ENCODE data around the gene GALNT14. TPM values are rescaled to one million over a fixed set of nuclear protein-coding genes. Genes with fewer than 3 reads are reported as not detected.

GALNT14 gene
- total and polyA plus RNA-seq, 10 of the 15 experiments (the other 5 are each of a cell fraction or from before 2014, with no cell fraction given): 3.7 to 17.8 (median 6.0) TPM

DNA sequence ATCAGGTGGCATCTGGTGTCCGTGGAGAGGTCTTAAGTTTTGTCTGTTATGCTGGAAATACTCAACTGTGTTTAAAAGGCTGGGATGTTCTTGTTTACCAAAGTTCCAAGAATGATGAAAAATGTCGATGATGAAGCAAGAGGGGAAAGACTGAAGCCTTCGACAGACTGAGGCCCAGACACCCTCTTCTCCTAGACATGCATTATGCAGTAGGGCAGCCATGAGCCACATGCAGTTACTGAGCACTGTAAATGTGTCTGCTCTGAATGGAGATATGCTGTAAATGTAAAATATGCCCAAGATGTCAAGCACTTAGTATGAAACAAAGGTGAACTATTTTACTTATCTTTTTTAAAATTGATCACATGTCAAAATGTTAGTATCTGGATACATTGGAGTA is 163.1 kb downstream of the GALNT14 start:
- POLR2A ChIA-PET: no interaction called here
- intact Hi-C loops (cut with micrococcal nuclease; ENCODE audit: unreplicated experiment) (no loop called here), in situ Hi-C loops (cut with MboI) (no loop called here)
- Histone ChIP-seq H3K4me3 (no peak overlapping the region), H4K20me1 (ENCODE audit: control insufficient read depth, insufficient read depth) (no peaks in the 10 kb centered on the region), H3K9me3 (replicated peaks; ENCODE audit: control insufficient read depth, insufficient read depth, low read length) (no peaks in the 10 kb centered on the region), H3K36me3 (ENCODE audit: control insufficient read depth in 2 of 2, insufficient read depth in 2 of 2, low read length in 1 of 2) (no peaks in the 10 kb centered on the region), H3K27me3 (replicated peaks in 1 of 2; ENCODE audit: control insufficient read depth in 2 of 2, insufficient read depth in 2 of 2, low read length in 1 of 2) (no peaks in the 10 kb centered on the region), H3K79me2 (ENCODE audit: control insufficient read depth, insufficient read depth, low read length) (no peaks in the 10 kb centered on the region), H3K27ac (ENCODE audit: control insufficient read depth, insufficient read depth) (no peak overlapping the region), H2AFZ (ENCODE audit: control insufficient read depth, low read depth, low read length) (no peak overlapping the region), H3K9ac (ENCODE audit: control insufficient read depth, insufficient read depth, low read length) (no peak overlapping the region), H3K4me2 (ENCODE audit: control insufficient read depth, insufficient read depth) (no peak overlapping the region), H3K4me1 (ENCODE audit: control insufficient read depth, insufficient read depth, low read length) (no peaks in the 10 kb centered on the region)
- no peak for DNase-seq (ENCODE audit: low read depth, low spot score)
- no peak for ATAC-seq
- RAD21 ChIA-PET (ENCODE audit: unreplicated experiment): no interaction called here
- CTCF ChIA-PET: no interaction called here
- BruUV-seq (replicated peaks): no TSS peak
- SMC1A ChIA-PET (ENCODE audit: uncharacterized antibody, unreplicated experiment): interaction anchor here (0.7 kb wide), 1 partner anchor 21 kb away, joined by 3 read pairs; no protein-coding TSS in a partner anchor
- no peak for FAIRE-seq
- WGBS (ENCODE audit: insufficient coverage, insufficient replicate concordance, low lambda C conversion rate, missing lambda C conversion rate): 0% methylated on average over 3 of the region's 3 CpGs
- TF ChIP-seq TCF3 (IDR thresholded peaks at IDR 0.05; ENCODE audit: borderline replicate concordance, insufficient read depth, low read depth, low read length) (no peak), LARP7 (IDR thresholded peaks at IDR 0.05) (no peak), EGR1 (IDR thresholded peaks at IDR 0.05; ENCODE audit: borderline replicate concordance in 1 of 2, low read depth in 2 of 2, low read length in 2 of 2) (no peak), JUNB (IDR thresholded peaks at IDR 0.05) (no peak), POLR2AphosphoS5 (IDR thresholded peaks at IDR 0.05; ENCODE audit: low read length) (no peak), HDGF (IDR thresholded peaks at IDR 0.05) (no peak), PML (IDR thresholded peaks at IDR 0.05; ENCODE audit: low read length) (no peak)
- TF ChIP-seq, protein P1, sequence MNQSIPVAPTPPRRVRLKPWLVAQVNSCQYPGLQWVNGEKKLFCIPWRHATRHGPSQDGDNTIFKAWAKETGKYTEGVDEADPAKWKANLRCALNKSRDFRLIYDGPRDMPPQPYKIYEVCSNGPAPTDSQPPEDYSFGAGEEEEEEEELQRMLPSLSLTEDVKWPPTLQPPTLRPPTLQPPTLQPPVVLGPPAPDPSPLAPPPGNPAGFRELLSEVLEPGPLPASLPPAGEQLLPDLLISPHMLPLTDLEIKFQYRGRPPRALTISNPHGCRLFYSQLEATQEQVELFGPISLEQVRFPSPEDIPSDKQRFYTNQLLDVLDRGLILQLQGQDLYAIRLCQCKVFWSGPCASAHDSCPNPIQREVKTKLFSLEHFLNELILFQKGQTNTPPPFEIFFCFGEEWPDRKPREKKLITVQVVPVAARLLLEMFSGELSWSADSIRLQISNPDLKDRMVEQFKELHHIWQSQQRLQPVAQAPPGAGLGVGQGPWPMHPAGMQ (IDR thresholded peaks at IDR 0.05; ENCODE audit: borderline replicate concordance): no peak
- TF ChIP-seq, protein P2, sequence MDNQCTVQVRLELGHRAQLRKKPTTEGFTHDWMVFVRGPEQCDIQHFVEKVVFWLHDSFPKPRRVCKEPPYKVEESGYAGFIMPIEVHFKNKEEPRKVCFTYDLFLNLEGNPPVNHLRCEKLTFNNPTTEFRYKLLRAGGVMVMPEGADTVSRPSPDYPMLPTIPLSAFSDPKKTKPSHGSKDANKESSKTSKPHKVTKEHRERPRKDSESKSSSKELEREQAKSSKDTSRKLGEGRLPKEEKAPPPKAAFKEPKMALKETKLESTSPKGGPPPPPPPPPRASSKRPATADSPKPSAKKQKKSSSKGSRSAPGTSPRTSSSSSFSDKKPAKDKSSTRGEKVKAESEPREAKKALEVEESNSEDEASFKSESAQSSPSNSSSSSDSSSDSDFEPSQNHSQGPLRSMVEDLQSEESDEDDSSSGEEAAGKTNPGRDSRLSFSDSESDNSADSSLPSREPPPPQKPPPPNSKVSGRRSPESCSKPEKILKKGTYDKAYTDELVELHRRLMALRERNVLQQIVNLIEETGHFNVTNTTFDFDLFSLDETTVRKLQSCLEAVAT (IDR thresholded peaks at IDR 0.05): no peak
- TF ChIP-seq, protein P3, sequence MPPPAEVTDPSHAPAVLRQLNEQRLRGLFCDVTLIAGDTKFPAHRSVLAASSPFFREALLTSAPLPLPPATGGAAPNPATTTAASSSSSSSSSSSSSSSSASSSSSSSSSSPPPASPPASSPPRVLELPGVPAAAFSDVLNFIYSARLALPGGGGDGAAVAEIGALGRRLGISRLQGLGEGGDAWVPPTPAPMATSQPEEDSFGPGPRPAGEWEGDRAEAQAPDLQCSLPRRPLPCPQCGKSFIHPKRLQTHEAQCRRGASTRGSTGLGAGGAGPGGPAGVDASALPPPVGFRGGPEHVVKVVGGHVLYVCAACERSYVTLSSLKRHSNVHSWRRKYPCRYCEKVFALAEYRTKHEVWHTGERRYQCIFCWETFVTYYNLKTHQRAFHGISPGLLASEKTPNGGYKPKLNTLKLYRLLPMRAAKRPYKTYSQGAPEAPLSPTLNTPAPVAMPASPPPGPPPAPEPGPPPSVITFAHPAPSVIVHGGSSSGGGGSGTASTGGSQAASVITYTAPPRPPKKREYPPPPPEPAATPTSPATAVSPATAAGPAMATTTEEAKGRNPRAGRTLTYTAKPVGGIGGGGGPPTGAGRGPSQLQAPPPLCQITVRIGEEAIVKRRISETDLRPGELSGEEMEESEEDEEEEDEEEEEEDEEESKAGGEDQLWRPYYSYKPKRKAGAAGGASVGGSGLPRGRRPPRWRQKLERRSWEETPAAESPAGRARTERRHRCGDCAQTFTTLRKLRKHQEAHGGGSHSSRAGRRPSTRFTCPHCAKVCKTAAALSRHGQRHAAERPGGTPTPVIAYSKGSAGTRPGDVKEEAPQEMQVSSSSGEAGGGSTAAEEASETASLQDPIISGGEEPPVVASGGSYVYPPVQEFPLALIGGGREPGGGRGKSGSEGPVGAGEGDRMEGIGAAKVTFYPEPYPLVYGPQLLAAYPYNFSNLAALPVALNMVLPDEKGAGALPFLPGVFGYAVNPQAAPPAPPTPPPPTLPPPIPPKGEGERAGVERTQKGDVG (CRISPR knock-in tag; IDR thresholded peaks at IDR 0.05): no peak
